Stimulated activated CD4-positive, alpha-beta T cell treated with anti-CD3 and anti-CD28 coated beads, Interleukin-4, amount 100 ng/mL, for 24 hours (primary cell): ENCODE data around the gene RPH3AL.
"Not testable (repeated sequence)": the region's sequence is repeated elsewhere in the genome, so short reads cannot be mapped to it uniquely, and the experiment has no call there.

ENCODE experiments used
- DNase-seq: peaks from one replicate; pipeline ENCODE4 v3.0.0-alpha.2; 2020

The RPH3AL gene

DNA sequence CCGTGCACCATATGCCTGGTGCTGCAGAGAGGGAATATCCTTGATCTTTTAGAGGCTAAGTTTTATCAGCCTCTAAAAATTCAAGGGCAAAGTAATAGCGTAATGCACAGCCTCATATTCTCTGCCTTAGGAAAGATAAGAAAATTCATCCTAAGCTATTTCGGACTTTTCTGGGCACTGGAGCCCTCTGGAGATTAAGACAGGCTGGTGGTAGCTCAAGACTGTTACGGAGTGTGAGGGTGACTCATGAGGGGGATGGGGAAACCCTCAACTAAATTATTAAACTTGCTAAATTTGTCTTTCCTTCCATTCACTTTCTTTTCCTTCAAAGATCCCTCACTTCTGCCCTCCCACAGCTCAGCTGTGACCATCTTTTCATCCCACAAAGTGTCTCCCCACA is 73.3 kb downstream of the RPH3AL start:
- DNase-seq, result no peak

DNA sequence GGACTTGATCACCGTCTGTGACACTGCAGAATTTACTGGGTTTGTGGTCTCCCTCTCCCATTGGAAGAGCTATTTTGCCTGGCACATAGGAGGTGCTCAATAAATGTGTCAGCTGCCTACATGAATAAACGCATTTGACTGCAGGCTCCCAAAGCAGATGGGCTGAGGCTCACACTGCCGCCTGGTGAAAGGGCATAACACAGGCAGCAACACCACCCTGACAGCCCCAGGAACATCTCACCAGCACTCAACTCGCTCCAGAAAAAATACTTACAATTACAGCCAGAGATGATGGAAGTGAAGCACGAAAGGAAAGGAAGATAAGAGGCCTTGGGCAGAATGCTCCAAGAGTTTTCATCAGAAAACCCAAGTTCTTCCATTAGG is 73.9 kb downstream of the RPH3AL start:
- peak; percentile 1 for DNase-seq

DNA sequence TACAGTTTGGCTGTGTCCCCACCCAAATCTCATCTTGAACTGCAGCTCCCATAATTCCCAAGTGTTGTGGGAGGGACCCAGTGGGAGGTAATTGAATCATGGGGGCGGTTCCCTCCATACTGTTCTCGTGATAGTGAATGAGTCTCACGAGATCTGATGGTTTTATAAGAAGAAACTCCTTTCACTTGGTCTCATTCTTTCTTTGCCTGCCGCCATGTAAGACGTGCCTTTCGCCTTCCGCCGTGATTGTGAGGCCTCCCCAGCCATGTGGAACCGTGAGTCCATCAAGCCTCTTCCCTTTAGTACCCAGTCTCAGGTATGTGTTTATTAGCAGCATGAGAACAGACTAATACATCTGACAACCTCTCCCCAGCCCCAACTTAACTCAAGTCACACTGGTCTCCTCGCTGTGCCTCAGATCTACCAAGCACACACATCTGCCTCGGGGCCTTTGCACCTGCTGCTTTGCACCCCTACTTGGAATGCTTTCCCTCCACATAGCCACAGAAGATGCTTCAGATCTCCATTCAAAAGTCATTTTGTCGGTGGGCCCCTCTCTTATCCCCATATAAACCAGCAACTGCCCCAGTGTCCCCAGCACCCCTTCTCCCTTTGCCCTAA is 74.4 kb downstream of the RPH3AL start:
- DNase-seq, result peak; percentile 1

DNA sequence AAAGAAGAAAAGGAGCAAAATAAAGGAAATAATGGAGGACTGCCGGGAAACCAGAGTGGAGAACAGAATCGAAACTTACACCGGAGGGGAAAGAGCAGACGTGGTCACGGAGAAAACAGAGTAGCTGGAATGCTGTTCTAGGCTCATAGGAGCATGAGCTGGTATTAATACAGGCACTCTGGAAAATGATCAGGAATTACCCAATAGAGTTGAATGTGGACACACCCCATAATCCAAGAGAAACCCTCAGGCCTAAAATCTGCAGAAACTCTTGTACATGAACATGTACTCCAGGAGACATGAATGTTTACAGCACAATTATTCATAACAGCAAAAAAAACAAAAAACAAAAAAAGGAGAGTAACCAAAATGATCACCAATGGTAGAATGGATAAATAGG is 77.7 kb downstream of the RPH3AL start:
- no peak for DNase-seq

DNA sequence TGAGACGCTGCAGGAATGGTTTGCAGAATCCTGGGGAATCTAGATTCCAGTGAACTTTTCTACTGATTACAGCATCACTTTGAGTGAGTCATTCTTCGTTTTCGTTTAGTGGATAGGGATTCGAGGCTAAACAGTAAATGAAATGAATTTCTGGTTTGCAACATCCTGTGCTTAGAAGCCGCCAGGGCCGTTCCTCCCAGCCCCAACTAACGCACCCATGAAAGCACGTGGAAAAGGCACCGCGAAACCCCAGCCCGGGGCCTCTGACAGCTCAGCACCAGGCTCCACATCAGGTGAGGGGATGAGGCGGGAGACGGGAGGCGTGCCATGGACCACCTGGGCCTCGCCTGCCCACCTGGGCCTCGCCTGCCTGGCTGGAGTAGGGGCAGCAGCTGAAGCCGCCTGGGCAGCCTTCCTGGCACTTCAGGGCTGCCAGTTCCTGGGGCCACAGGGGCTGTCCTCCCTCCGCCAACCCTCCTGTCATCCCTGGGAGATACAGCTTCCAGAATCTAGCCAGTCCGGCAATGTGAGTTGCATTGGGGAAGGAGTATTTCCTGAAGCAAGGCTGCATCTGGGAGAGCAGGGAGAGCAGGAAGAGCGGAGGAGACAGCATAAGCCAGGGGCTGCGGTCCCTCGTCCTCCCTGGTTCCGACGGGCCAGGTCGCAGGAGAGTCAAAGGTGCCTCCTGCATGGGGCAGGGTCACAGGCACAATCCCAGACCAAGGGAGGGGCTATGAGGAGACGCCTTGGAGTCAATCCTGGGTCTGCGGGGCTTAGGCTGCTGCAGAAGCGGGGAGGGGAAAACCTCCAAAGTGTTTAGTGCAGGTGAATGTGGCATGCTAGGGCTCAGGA is 78.4 kb downstream of the RPH3AL start:
- DNase-seq, result no peak

DNA sequence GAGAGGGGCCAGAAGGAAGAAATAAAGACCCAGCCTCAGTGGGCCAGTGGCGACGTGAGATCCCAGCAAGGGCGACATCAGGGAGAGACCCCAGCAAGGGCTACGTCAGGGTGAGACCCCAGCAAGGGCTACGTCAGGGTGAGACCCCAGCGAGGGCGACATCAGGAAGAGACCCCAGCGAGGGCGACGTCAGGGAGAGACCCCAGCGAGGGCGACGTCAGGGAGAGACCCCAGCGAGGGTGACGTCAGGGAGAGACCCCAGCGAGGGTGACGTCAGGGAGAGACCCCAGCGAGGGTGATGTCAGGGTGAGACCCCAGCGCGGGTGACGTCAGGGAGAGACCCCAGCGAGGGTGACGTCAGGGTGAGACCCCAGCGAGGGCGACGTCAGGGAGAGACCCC is 79.8 kb downstream of the RPH3AL start:
- DNase-seq, result not testable (repeated sequence)

DNA sequence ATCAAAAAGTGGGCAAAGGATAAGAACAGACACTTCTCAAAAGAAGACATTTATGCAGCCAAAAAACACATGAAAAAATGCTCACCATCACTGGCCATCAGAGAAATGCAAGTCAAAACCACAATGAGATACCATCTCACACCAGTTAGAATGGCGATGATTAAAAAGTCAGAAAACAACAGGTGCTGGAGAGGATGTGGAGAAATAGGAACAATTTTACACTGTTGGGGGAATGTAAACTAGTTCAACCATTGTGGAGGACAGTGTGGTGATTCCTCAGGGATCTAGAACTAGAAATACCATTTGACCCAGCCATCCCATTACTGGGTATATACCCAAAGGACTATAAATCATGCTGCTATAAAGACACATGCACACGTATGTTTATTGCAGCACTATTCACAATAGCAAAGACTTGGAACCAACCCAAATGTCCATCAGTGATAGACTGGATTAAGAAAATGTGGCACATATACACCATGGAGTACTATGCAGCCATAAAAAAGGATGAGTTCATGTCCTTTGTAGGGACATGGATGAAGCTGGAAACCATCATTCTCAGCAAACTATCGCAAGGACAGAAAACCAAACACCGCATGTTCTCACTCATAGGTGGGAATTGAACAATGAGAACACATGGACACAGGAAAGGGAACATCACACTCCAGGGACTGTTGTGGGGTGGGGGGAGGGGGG is 80.5 kb downstream of the RPH3AL start:
- DNase-seq, result not testable (repeated sequence)

DNA sequence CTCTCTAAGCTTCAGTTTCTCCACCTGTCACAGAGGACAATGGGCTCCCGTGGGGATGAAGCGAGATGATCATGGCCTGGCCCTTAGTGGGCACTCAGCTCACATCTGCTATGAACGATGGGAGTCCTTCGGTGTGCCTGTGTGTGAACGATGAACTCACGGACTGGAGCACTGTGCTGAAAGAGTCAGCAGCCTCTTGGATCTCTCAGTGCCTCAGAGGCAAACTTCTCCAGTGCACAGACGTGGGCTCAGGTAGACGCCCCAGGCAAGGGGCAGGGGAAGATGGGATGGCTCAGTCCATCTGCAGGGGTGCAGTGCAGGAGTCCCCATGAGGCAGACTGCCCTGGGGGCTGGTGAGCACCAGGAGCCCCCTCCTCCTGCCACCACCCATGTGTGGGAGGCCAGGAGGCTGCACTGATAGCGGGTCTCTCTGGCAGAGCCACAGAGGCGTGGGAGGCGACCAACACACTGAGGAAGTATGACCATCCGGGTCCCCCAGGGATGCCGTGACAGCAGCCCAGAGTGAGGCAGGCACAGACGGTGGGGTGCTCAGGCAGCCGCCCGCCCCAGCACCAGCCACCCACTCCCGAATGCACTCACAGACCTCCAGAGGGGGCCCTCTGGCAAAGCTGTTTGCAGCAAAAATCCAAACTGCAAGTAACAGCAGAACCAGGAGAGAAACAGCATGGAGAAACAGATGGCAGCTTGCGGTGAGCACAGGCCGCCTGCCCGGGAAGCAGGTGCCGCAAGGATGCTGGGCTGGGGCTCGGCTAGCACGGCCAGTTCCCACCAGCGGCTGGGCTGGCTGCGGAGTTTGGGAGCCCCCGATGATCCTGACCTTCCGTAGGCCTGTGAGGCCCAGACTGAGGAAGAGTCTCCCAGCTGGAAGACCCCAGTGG is 82.7 kb downstream of the RPH3AL start:
- no peak for DNase-seq

DNA sequence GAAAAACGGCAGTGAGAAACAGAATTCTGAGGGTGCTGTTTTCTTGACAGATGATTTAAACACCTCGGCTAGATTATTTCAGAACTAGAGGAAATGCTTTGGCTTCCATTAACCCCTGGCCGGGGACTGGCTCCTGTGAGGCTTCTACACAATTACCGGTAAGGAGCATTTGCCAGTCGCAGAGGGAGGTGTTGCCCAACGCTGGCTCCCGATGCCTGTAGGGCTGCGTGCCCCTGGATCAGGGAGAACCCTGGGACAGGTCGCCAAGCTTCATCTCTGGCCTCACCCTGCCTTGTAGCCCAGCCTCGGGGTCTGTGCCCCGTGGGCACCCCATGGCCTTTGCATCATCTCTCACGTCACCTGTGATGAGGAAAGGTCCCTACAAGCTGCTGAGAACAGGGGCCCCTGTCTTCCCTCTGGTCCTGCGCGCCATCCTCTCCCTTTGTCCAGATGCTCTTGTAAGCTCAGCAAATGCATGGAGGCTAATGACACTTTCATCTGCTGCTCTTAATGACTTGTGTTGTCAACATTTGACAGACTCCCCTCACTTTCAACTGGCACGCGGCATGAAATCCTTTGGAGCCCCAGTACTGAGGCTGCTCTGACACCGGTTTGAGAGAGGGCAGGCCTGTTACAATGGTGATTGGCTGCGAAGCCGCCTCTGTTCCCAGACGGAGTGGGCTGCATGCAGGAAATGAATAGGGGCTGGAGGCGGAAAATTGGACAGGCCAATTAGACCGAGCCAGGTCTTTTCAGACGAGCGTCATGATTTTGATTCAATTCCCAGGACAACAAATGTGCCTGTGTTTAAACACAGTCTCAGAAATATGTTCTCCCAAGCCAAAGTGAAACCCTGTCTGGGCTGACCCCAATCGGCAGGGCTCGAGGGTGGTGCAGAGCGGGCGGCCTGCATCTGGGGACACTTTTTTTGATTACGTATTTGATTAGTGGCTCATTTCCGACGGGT is 85.6 kb downstream of the RPH3AL start:
- DNase-seq, result peak; percentile 1

DNA sequence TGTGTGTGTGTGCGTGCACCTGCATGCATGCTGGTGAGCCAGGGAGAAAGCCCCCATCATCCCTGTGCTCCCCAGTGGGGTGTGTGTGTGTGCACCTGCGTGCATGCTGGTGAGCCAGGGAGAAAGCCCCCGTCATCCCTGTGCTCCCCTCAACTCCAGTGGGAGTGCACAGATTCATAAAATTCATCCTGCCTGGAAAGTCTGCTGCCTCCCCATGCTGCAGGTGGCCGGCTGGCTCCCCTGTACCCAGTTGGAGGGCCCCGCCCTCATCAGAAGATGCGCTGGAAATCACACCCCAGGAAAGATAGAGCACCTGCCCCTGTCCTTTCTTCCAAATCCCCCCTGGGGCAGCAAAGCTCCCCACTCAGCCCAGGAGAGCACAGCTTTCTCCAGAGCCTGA is 86.4 kb downstream of the RPH3AL start:
- no peak for DNase-seq

DNA sequence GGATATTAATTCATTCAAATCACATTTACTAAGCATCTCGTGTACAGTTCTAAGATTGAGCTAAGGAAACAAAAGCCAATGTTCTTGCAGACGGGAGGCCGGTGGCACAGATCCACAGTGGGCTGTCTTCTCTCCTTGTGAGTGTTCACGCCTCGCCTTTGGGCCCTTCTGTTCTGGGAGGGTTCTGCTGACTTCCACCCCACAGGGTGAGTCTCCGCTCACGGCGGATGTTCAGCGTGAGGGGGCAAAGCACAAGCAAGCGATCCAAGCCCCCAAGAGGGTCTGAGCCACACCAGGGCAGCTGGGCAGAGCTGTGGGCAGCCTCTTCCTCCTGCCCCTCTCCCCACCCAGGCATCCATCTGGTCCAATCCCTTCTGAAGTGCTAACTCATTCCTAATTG is 86.9 kb downstream of the RPH3AL start:
- DNase-seq, result peak; percentile 1

DNA sequence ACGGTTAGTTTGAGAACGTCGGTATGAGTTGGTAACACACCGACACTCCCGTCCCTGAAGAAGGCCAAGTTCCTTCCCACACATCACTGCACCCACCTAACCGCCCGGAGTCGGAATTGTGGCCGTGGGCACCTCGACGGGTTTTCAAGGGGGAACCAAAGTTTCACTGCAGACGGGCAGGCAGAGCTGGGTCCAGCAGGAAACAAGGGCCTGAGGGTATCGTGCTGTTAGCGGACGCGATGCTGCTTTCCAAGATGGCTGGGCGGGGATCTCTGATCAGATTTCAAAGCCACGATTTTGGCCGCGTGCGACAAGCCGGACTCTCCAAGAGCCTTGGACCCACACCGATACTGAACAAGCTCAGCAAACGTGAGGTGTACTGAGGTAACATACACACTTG is 88.8 kb downstream of the RPH3AL start:
- DNase-seq, result peak; percentile 1

DNA sequence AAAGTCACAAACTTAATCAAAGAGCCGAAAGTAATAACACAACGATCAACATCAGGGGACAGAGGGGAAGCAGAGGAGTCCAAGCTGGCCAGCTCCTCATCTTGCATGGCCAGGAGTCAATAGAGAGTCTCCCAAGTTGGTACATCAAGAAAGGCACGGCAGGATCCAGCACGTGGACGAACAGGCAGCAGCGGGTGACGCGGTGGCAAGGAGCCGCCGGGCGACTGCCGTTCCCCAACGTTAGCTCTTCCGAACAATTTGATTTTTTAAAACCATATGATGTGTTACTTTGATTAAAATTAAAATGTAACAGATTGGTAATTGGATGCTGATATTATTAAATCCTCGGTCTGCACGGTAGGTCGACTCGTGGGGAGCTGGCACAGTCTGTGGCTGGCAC is 89.3 kb downstream of the RPH3AL start:
- DNase-seq, result no peak

DNA sequence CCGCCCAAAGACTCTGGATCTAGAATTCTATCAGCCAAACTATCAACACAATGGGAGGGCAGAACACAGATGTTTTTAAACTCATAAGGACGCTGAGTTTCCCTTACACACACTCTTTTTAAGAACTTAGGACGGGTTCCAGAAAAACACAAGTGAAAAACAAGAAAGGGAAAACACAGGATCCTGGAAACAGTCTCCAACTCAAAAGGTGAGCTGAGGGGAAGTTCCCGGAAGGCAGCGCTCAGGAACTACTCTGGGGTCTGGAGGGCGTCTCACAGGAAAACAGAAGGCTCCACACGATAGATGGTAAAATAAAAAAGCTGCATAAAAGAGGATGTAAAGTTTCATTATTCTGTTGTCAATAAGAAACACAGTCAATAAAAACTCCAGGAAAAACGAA is 91.0 kb downstream of the RPH3AL start:
- DNase-seq, result no peak

DNA sequence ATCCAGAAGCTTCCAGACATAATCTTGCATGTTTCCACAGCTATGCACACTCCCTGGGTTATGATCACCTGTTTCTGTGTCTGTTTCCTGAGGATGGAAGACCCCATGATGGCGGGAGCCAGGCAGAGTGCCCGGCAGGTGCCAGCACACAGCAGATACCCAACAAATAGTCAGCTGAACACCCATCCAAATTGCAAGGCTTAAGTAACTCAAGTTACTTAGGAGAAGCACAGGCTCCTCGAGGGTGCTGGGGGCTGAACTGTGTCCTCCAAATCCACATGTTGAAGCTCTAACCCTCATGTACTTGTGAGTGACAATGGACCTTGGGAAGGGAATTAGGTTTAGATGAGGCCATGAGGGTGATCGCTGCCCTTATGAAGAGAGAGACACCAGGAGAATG is 91.7 kb downstream of the RPH3AL start:
- no peak for DNase-seq

DNA sequence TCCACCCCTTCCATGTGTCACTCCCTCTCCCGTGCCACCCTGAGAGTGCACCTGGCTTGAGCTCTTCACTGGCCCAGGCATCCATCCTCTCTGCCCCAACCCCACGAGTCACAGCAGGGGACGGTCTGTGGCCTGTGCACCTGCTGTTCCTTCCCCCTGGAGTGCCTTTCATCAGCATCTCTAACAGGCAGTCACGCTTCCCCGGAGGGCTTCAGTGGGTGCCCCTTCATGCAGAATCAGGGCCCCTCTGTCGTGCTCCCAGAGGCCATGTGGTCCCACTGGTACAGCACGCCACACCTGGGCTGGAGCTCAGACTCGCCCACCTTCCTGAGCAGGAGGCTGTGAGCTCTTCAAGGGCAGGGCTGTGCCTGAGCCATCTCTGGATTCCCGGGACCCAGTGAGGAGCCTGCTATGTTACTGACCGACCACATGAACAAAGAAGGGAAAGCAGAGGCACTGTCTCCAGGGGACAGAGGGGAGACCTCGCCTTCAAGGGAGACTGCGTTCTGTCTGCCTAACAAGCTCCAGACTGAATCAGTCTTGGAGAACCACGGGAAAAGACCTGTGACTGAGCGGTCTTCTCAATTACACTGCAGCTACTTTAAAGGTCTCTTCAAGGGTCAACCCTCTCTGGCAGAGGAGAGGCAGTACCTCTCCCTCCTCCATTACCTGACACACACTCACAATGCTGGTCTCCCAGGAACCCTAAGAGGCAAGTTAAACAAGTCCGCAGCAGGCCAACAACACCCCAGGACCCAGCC is 92.4 kb downstream of the RPH3AL start:
- no peak for DNase-seq

DNA sequence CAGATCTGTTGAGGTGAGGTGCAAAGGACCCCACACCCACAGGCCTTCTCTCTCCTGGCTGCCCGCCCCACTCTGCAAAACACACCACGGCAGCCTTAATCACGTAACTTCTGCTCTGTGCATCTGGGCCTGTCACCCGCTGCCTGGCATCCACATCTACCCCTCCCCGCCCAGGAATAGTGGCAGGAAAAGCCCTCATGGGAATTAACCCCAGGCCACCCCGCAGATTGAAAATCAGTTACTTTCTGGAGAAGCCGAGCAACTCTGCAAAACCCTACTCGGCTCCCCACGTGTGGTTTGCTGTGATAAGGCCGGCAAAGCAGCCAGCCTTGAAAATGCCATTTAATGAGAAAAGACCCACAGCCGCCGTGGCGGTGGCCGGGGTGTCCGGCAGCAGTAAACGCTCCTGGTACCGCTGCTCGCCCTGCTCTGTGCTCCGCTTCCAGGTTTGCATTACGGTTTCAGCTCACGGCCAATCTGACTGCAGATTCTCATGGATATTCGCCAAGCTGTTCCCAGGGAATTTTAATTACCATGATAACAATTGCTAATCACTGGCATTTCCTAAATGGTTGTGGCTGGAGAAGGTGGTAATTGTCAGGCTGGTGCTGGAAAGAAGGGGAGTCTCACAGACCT is 93.1 kb downstream of the RPH3AL start:
- DNase-seq, result no peak

DNA sequence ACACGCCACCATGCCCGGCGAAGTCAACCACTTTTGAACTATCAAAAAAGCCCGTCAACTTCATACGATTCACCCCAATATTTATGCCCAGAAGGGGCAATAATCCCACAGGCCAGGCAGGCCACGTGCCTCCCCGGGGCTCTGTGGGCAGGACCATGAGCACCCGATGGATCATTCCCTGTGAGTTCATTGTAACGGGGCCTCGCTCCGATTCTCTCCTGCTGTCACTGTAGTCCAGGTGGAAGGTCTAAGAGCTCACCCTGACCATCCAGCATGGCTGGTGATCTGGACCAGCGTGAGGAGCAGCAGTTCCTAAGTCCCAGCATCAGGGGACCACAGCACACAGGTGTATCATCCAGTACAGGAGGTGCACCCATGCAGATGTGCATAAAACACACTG is 93.7 kb downstream of the RPH3AL start:
- DNase-seq, result no peak

DNA sequence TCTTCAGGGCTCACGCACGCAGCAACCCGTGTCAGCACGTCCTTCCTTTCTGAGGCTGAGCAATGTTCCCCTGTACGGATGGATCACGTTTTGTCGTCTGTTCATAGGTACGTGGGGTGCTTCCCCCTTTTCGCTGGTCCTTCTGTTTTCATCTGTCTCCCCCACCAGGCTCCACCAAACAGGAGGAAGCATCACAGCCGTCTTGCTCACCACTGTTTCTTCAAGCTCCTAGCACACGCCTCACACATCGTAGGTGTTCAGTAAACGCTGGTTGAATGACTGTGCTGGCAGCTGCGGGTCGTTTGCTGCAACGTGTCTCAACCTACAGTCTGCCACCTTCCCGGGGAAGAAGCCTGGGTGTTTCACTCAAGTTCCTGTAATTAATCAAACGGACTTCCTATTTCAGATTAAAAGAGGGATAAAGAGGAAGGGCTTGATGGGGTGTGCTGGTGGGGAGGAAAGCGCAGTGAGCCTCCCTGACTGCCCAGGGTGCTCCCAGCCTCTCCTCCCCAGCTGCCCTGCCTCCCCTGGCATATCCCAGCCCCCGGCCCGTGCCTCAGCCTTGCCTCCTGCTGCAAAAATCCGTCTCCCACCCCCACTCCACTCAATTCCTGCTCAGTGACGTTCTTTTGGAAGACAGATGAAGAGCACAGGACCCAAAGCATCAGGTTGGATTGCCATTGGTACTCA is 94.4 kb downstream of the RPH3AL start:
- DNase-seq, result no peak
